Stomach (tissue), 9 donors: Measurements from ENCODE around the gene HLA-DOB. TPM values are rescaled to one million over a fixed set of nuclear protein-coding genes. Genes with fewer than 3 reads are reported as not detected.

Experiments
- DNase-seq, 2 donors: peaks; one replicate each; pipeline versions ENCODE4 v3.0.0 to v3.0.0-alpha.2; 2013 to 2019
- H3K27ac ChIP-seq, 5 donors: fragments of 200-600 bp in 4 of 5; sonication (generic) in 4 of 5; one replicate each; pipeline ENCODE4 v1.5.1; 2013 to 2019; ENCODE audit warnings: mild to moderate bottlenecking in 1 of 5, moderate library complexity in 1 of 5
- H3K27me3 ChIP-seq, 3 donors: fragments of 200-600 bp; sonication (generic); one replicate each; pipeline ENCODE4 v1.5.1; 2017 to 2019; ENCODE audit warnings: mixed run types in 1 of 3
- H3K36me3 ChIP-seq, 4 donors: fragments of 200-600 bp; sonication (generic); 1 replicate in 3 of 4; 2 replicates in 1 of 4; pipeline ENCODE4 v1.5.1; 2016 to 2019
- H3K4me1 ChIP-seq, 4 donors: fragments of 200-600 bp; sonication (generic); one replicate each; pipeline ENCODE4 v1.5.1; 2016 to 2019
- H3K4me3 ChIP-seq, 4 donors: fragments of 200-600 bp; sonication (generic) in 3 of 4; one replicate each; pipeline ENCODE4 v1.5.1; 2016 to 2019; ENCODE audit warnings: mild to moderate bottlenecking in 1 of 4
- H3K9me3 ChIP-seq, 4 donors: fragments of 200-600 bp; sonication (generic); one replicate each; pipeline ENCODE4 v1.5.1; 2016 to 2019
- EP300 ChIP-seq: sonication (generic); formaldehyde crosslinking; IDR thresholded peaks from one replicate; pipeline ENCODE4 v1.6.1; 2017; ENCODE audit warnings: antibody characterized with exemption
- POLR2A ChIP-seq, 4 donors: fragments of 450-650 bp; IDR thresholded peaks; one replicate each; pipeline ENCODE4 v1.6.1; 2016; ENCODE audit warnings: antibody characterized with exemption in 4 of 4, control low read depth in 2 of 4, mild to moderate bottlenecking in 1 of 4, moderate library complexity in 1 of 4
- POLR2AphosphoS5 ChIP-seq, 3 donors: sonication (generic); formaldehyde crosslinking; IDR thresholded peaks; one replicate each; pipeline ENCODE4 v1.6.1; 2016; ENCODE audit warnings: antibody characterized with exemption in 3 of 3
- WGBS, 5 donors: extraction: QIAGEN DNeasy Blood & Tissue Kit in 3 of 5; methylation state at CpG; one replicate each; pipeline versions ENCODE4 v1.1.5 to v1.1.7; 2013 to 2018; 5-methylcytosine and 5-hydroxymethylcytosine counted together
- intact Hi-C: fragments of 100-400 bp; cut with DNase I; formaldehyde crosslinking; loops from one replicate; pipeline ENCODE4 v1.15.1; 2023; ENCODE audit warnings: low total_unique reads
- polyA plus RNA-seq, 3 donors: library from polyadenylated mRNA; stranded (reverse); fragments of 200-250 nt; gene quantifications; one replicate each; pipeline ENCODE4 v1.2.3, GENCODE V29; 2013
- total RNA-seq, 5 donors: library from RNA; depleted of rRNA; stranded (reverse); fragments of >200 nt; gene quantifications; one replicate each; pipeline versions ENCODE4 v1.1.0 to v1.2.3, GENCODE V29; 2014 to 2016
- TF ChIP-seq, protein P1 (sequence below), 7 experiments: fragments of 450-650 bp in 4 of 7; fragments of 200-600 bp in 3 of 7; sonication (generic) in 3 of 7; IDR thresholded peaks; one replicate each; pipeline ENCODE4 v1.5.1; 2016 to 2019; ENCODE audit warnings: antibody characterized with exemption in 7 of 7, control low read depth in 2 of 7, mild to moderate bottlenecking in 1 of 7
- donor health status: healthy with polysubstance abuse.
- donor health status: Bipolar disorder and iron deficiency.
- donor health status: healthy.

Gene HLA-DOB
- total and polyA plus RNA-seq, 8 donors, result 0.81 to 62.9 (median 2.1) TPM; not detected in 2

DNA sequence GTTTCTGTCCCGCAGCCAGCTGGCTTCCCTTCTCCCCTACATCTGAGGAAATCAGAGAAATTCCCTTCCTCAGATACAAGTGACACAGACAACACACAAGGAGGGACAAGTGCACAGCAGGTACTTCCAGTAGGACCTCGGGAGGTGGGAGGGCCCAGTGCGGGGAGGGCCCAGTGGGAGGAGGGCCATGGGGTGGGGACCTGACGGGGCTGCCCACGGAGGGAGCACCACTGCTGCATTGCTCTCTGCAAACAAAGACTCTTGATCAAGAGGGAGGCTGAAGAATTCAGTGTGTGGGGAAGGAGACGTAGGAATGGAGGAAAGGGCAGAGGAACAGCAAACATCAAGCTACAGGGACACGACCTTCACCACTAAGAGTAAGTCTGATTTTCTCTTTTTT is 12.7 kb upstream of the HLA-DOB start:
- Histone ChIP-seq H3K4me1 (peaks cover 0 to 7% (median 0%) of the 10 kb centered on the region in 4 donors), H3K36me3 (peaks cover 25 to 68% (median 61%) of the 10 kb centered on the region in 4 donors), H3K9me3 (no peaks in the 10 kb centered on the region), H3K4me3 (no peak overlapping the region), H3K27ac (no peak overlapping the region), H3K27me3 (no peaks in the 10 kb centered on the region)
- 70 to 78% (median 72%) methylated on average over 7 of the region's 7 CpGs for WGBS, 5 donors
- intact Hi-C loops, result no loop called here
- no peak for DNase-seq
- no peak for TF ChIP-seq POLR2AphosphoS5 (IDR thresholded peaks at IDR 0.05)

DNA sequence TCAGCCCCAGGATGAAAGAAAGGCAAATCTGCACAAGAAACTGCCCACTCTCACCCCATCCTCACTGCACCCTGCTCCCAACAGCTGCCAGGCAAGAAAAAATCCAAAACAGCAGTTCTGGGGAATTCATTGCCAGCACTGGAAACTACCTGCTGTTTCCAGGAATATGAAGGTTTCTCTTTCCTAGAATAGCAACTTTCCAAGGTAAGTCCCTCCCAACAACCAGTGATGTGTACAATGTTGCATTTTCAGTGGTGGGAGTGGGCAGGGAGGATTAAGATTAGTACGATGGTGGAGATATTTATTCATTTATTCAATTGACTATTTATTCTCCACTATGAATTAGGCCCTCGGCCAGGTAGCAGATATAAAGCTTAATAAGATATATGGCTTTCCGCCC is 10.2 kb upstream of the HLA-DOB start:
- no peak for DNase-seq
- TF ChIP-seq POLR2A (IDR thresholded peaks at IDR 0.05), result no peak
- TF ChIP-seq, protein P1, sequence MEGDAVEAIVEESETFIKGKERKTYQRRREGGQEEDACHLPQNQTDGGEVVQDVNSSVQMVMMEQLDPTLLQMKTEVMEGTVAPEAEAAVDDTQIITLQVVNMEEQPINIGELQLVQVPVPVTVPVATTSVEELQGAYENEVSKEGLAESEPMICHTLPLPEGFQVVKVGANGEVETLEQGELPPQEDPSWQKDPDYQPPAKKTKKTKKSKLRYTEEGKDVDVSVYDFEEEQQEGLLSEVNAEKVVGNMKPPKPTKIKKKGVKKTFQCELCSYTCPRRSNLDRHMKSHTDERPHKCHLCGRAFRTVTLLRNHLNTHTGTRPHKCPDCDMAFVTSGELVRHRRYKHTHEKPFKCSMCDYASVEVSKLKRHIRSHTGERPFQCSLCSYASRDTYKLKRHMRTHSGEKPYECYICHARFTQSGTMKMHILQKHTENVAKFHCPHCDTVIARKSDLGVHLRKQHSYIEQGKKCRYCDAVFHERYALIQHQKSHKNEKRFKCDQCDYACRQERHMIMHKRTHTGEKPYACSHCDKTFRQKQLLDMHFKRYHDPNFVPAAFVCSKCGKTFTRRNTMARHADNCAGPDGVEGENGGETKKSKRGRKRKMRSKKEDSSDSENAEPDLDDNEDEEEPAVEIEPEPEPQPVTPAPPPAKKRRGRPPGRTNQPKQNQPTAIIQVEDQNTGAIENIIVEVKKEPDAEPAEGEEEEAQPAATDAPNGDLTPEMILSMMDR (IDR thresholded peaks at IDR 0.05), result no peak
- no peak for TF ChIP-seq POLR2AphosphoS5 (IDR thresholded peaks at IDR 0.05)
- TF ChIP-seq EP300, result no peak
- no peak overlapping the region for H3K4me3 ChIP-seq
- peaks cover 25 to 48% (median 43%) of the 10 kb centered on the region in 4 donors for H3K36me3 ChIP-seq
- no peaks in the 10 kb centered on the region for H3K27me3 ChIP-seq
- H3K4me1 ChIP-seq, result peaks cover 0 to 7% (median 0%) of the 10 kb centered on the region in 4 donors
- no peak overlapping the region for H3K27ac ChIP-seq
- 44 to 59% (median 47%) methylated on average over 3 of the region's 3 CpGs for WGBS, 5 donors
- intact Hi-C loops, result no loop called here
- H3K9me3 ChIP-seq, result no peaks in the 10 kb centered on the region

DNA sequence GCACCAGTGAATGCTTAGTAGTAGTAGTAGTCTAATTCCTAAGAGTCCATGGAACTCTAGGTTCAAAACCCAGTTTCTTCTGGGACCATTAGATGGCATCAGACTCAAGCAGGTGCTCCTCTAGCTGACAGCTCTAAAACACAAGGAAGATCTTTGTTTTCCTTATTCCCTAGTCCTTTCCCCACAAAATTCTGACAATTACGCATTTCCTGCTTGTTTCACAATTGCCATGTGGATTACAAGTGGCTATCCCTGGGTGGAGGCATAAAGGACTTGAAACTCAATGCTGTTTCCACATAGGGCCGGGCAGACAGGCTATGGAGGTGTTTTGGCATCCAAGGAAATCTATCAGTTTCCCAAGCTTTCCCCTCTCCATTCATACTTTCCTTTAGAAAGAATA is 9.2 kb upstream of the HLA-DOB start:
- H3K27me3 ChIP-seq, result no peaks in the 10 kb centered on the region
- H3K36me3 ChIP-seq, result peaks cover 18 to 38% (median 33%) of the 10 kb centered on the region in 4 donors
- intact Hi-C loops, result no loop called here
- no peak overlapping the region for H3K4me3 ChIP-seq
- H3K4me1 ChIP-seq, result peaks cover 0 to 7% (median 0%) of the 10 kb centered on the region in 4 donors
- no peaks in the 10 kb centered on the region for H3K9me3 ChIP-seq
- DNase-seq, result peak in 1 of 2 donors; percentile 45
- H3K27ac ChIP-seq, result peak overlapping the region in 1 of 5 donors; percentile 9
- 47 to 64% (median 52%) methylated on average over 2 of the region's 2 CpGs for WGBS, 5 donors
- no peak for TF ChIP-seq POLR2AphosphoS5 (IDR thresholded peaks at IDR 0.05)
- TF ChIP-seq, protein P1 (IDR thresholded peaks at IDR 0.05), result peak in 4 of 7 experiments; percentile 7 to 32 (median 23)

DNA sequence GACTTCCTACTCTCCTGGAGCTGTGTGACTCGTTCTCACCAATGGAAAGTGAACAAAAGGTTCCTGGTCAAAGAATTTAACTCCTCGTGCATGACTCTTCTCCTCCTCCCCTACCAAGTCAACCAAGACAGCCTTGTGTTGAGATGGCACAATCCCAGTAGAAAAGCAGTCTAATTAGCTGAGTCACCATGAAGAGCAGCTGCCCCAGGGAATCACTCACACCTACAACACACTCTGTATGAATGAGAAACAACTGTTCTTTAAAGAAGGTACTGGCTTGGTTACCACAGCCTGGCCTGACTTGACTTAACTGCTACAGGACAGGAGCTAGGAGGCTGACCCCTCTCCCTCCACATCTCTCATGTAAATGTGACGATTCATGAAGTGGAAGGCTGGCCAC is 2.9 kb upstream of the HLA-DOB start:
- DNase-seq, result no peak
- intact Hi-C loops, result no loop called here
- 51 to 66% (median 59%) methylated on average over 3 of the region's 3 CpGs for WGBS, 5 donors
- no peaks in the 10 kb centered on the region for H3K36me3 ChIP-seq
- no peaks in the 10 kb centered on the region for H3K9me3 ChIP-seq
- H3K27me3 ChIP-seq, result no peaks in the 10 kb centered on the region
- no peak overlapping the region for H3K4me3 ChIP-seq
- no peak overlapping the region for H3K27ac ChIP-seq
- H3K4me1 ChIP-seq, result no peaks in the 10 kb centered on the region
- TF ChIP-seq EP300, result no peak
- TF ChIP-seq, protein P1 (IDR thresholded peaks at IDR 0.05), result no peak
- TF ChIP-seq POLR2AphosphoS5 (IDR thresholded peaks at IDR 0.05), result no peak
- no peak for TF ChIP-seq POLR2A (IDR thresholded peaks at IDR 0.05)

DNA sequence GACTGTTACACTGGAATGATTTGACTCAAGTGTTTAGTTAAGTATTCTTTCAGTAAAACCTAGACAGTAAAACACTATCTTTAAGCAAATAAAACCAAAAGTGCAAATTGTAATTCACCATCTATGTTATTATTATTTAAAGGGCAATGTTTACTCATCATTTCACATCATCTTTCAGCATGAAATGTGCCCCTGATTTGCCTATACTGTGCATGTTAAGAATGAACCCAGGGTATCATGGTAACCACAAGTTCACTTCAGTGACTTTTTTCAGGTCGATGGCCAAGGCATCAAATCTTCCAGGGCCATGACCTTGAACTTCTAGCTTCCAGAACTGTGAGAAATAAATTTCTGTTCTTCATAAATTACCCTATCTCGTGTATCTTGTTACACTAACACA is 2.1 kb upstream of the HLA-DOB start:
- no peak overlapping the region for H3K27ac ChIP-seq
- H3K27me3 ChIP-seq, result no peaks in the 10 kb centered on the region

More for the DNA sequence above, 2.1 kb upstream of the HLA-DOB start:
- WGBS, 5 donors, result 56 to 72% (median 70%) methylated on average over 2 of the region's 2 CpGs
- DNase-seq, result no peak
- no peaks in the 10 kb centered on the region for H3K9me3 ChIP-seq
- H3K4me3 ChIP-seq, result no peak overlapping the region
- no peak for TF ChIP-seq EP300
- TF ChIP-seq, protein P1 (IDR thresholded peaks at IDR 0.05), result no peak
- TF ChIP-seq POLR2A (IDR thresholded peaks at IDR 0.05), result no peak
- no peaks in the 10 kb centered on the region for H3K4me1 ChIP-seq
- H3K36me3 ChIP-seq, result no peaks in the 10 kb centered on the region
- intact Hi-C loops, result no loop called here
